Measurements from ENCODE around the gene KCNK16.

Gene KCNK16

DNA sequence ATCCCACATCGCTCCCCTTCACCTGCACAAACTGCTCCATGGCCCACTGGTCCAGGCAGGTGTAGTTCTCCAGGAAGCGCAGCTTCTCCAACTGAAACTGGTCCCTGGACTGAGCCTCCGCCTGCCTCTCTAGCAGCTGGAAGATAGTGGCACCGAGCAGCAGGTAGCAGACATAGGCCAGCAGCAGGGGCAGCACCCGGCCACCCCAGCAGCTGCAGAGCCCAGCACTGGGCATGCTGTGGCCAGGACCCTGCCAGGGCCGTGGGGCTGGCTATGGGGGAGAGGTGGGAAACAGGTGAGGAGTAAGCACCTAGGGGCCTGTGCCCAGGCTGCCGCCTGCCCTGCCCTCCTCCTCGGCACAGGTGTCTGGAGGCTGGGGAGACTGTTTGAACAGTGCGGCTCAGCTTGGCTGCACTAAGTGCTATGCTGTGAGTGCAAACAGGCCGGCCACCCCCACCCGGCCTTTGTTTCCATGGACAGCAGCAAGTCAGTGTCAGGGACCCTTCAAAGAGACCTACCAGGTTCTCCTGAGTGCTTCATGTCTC is at the start of gene KCNK16:
KCNK16 (minus strand) TSS at position 397 of the 545 bp plus-strand sequence; CDS start at position 235, 162 bp downstream.
- DNase-seq, result peak; percentile 74

DNA sequence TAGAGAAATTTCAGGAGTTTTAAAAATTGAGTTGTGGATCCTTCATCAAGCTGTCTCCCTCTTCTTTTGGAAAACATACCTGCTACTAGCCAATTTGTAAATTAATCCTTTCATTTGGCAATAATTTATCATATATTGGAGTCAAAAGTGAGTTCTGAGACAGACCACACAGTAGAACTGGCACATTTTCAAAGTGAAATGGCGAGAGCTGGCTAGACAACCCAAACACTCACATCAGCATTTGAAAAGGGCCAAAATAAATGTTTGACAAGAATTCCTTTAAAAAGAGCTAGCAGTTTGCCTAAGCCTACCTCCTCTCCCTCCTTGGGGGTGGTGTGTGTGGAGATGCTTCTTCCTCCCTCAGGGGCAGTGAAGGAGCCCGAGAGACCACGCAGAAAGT is 47.9 kb upstream of the KCNK16 start:
- DNase-seq, result no peak

GRCh38 chr6:39369987-39370386 is 47.5 kb upstream of the KCNK16 start:
- DNase-seq, result no peak

DNA sequence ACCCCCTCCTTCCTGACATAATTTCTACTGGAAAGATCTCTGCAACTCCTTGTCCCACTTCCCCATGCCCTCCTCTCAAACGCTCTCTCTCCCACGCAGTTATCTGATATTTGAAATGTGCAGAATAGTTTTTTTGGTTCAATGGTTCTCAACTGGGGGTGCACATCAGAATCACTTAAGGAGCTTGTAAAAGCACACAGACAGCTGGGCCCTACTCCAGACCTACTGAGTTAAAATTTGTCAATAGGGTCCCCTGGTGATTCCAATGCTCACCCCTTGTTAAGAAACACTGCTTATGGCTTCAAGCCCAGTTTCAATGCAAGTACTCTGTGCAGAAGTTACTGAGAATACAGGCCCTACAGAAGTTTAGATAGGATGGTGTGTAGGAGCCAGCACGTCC is 45.2 kb upstream of the KCNK16 start:
- peak; percentile 15 for DNase-seq

- no peak for DNase-seq
Measured at GRCh38 chr6:39366931-39367618, 44.6 kb upstream of the KCNK16 start.

GRCh38 chr6:39365281-39366074 is 43.0 kb upstream of the KCNK16 start:
- no peak for DNase-seq

DNA sequence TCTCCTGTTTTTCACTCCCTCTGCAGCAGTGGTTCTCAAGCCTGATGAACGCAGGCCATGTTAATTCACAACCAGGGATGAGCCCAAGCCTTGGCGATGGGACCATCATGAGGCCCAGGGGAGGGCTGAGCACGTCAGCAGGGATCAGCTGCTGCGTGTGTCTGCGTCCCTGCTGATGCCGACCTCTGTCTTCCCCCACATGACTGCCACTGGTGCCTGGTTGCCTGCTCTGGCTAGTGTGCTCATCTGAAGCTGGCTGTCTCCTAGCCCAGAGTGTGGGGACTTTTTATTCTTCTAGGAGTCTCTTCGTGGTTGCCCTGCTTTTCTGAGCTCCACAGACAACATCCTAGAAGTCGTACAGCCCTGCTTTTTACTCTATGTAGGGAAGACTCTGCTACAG is 40.8 kb upstream of the KCNK16 start:
- no peak for DNase-seq

DNA sequence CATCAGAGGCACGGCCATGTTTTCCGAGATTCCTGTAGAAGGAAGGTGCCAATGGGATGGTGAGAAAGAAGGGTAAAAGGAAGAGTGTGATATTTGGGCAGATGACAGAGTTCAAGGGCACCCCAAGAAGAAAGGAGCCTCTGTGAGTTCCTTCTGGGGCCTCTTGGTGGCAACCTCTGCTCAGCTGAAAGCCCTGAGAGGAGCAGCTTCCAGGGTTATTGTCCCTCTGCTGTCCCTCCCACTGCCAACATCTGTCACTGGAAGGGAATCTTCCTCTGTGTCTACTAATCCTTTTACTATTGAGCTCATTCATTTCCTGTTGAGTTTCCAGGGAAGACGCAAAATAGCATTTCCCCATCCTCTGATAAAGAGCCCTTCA is 40.0 kb upstream of the KCNK16 start:
- DNase-seq, result no peak

- DNase-seq, result peak; percentile 64
Measured at GRCh38 chr6:39361657-39362486, 39.4 kb upstream of the KCNK16 start.

GRCh38 chr6:39360378-39360777 is 37.9 kb upstream of the KCNK16 start:
- no peak for DNase-seq

DNA sequence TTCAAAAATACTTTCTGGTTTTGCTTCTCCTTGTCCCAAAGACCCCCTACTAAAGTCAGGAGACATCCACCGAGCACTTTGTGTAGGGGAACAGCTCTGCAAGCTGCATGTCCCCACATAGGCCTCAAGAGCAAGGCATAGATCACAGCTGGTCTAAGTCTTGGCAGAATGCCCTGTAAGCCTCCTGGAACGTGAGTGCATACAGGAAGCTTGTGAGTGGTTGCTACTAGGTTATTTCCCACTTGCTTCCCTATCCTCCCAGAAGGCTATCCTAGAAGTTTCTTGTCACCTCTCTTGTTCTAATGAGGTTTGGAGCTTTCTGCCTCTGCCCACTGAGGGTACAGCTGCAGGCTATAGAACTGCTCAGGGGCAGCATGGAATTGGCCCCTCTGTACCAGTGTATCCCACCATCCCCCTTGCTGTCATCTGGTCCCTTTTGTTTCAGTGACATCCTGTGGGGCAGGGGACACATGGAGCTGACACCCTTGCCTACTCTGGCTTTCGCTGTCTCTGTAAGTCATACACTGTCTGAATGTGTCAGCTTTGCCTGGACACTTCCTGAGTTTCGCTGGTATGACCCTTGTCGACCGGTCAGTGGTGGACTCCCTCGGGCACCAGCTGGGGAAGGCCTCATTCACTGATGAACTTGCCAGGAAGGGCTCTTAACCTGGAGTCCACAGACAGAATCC is 35.6 kb upstream of the KCNK16 start:
- peak; percentile 77 for DNase-seq

DNA sequence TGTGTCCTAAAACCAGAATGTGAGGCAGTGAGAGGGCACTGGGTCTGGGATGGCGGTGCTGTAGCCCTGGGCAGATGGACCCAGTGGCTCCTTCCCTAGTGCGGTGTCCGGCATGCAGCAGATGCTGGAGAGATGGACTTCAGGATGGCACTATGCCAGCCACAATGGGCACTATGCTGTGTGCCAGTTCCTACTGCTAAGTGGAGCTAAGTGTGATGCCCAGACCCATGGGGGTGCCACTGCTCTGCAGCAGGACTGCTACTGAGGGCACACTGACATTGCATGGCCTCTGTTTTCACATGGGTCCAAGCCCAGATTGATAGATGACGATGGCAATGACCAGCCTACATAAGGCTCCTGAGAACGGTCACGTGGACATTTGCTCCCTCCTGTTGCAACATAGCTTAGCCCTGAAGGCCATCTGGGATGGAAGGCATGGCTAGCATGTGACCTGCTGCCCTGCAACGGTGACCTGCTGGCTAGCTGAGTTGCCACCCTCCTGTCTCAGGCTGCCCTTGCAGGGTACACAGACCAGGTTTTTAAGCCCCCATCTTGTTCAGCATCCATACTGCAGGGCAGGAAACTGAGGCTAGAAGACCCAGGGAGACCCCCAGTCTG is 31.3 kb upstream of the KCNK16 start:
- DNase-seq, result no peak

- DNase-seq, result no peak
Measured at GRCh38 chr6:39350723-39351505, 28.4 kb upstream of the KCNK16 start.

DNA sequence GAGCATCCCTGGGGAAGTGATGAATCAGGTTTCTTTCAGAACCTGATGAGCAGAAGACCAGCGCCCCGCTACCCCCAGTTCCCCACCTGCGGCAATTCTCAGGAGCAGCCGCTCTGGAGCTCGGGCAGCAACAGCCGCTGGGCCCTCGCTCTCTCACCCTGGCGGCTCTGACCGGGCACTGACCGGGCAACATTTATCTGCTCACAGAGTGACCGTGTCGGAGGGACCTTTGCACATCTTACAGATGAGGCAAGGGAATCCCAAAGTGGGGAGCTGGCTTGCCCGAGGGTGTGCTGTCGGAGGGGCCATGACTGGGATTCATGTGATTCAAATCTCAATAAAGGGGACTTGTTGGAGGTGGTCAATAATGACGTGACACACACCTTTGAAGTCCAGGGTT is 26.2 kb upstream of the KCNK16 start:
- no peak for DNase-seq

- peak; percentile 57 for DNase-seq
Measured at GRCh38 chr6:39347906-39348585, 25.5 kb upstream of the KCNK16 start.

GRCh38 chr6:39347206-39347605 is 24.7 kb upstream of the KCNK16 start:
- DNase-seq, result no peak

GRCh38 chr6:39344821-39345280 is 22.3 kb upstream of the KCNK16 start:
- no peak for DNase-seq

DNA sequence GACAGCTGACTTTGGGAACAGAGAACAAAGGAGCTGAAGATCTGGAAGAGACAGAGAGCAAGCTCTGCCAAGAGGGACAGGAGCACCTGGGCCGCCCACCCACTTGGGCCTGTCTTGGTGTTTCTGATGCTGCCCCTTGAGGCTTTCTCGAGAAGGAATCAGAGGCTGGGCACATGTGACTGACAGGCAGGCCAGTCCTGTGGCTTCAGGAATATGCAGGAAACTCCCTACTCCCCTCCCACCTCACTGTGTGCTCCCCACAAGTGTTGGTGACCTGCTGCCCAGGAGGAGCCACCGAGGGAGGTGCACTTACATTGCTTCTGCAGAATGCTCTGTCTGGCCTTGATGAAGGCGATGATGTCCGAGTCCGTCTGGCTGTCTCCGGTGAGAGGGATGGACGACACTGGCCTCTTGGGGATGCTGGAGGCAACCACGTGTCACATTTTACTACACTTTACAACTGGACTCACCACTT is 20.9 kb upstream of the KCNK16 start:
- no peak for DNase-seq

DNA sequence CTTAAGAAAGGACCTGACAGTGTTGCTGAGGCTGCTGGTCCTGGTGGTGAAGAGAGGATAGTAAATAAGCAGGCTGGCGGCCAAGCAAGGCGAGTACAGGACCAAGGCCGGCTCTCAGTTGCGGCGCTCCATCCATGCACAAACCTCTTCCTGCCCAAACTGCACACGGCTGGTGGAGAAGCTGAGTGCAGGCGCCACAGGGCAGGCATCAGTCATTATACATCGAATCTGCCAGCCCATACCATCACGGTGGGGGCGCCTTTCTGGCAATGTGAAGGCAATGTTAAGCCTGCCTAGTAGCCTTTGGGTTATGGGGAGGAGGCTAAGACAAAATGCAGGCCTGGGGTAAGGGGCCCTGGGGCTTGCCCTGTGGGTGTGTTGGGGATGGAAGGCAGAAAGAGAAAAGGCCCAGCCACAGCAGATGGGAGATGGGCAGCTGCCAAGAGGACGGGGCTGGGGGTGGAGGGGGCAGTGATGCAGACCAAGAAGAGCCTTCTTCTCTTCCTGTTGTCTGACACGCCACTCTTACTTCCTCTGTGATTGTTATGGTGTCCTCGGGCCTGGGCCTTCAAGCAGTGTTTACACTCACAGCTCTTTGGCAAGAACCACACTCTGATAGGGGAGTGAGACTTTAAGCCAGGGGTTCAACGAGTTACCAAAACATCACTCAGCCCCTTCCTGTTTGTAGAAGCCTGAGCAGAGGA is 20.3 kb upstream of the KCNK16 start:
- peak; percentile 41 for DNase-seq

DNA sequence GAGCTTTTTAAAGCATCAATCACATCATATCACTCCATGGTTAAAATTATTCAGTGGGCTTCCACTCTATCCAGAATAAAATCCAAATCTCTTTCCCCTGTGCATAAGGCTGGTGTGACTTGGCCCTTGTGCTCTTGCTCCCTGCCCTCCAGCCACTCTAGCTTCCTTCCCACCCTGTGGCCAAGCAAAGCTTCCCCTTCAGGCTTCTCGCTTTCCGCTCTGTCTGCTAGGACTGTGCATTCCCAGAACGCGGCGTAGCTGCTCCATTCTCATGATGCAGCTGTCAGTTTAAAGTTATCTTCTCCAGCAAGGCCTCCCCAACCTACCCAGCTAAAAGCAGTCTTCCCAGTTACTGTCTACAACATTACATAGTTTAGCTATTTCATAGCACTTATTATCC is 19.4 kb upstream of the KCNK16 start:
- DNase-seq, result no peak

Measured in NCI-H1092 treated with DMSO at 0.1 percent for 48 hours (cell line).